NT2/D1 (cell line): ENCODE results near the gene RNF169.

Experiments
- DNase-seq: peaks from one replicate; pipeline ENCODE4 v3.0.0-alpha.2; 2011; ENCODE audit warnings: low read depth, low spot score
- H3K27me3 ChIP-seq: 2 replicates; pipeline ENCODE4 v1.6.0; 2011; ENCODE audit warnings: mild to moderate bottlenecking; ENCODE audit not compliant: insufficient read length, insufficient read depth
- H3K36me3 ChIP-seq: 2 replicates; pipeline ENCODE4 v1.6.1; 2011; ENCODE audit warnings: mild to moderate bottlenecking, low read length, mixed read lengths; ENCODE audit not compliant: insufficient read depth, insufficient read length
- H3K4me1 ChIP-seq: 2 replicates; pipeline ENCODE4 v1.5.1; 2011; ENCODE audit not compliant: insufficient read depth, insufficient read length
- H3K4me3 ChIP-seq: 2 replicates; pipeline ENCODE4 v1.5.1; 2011; ENCODE audit warnings: low read depth; ENCODE audit not compliant: insufficient read length
- H3K9ac ChIP-seq: 2 replicates; pipeline ENCODE4 v1.6.0; 2011; ENCODE audit warnings: low read depth; ENCODE audit not compliant: insufficient read length
- H3K9me3 ChIP-seq: 2 replicates; pipeline ENCODE4 v1.5.1; 2011; ENCODE audit warnings: mild to moderate bottlenecking, low read length; ENCODE audit not compliant: insufficient read depth
- SUZ12 ChIP-seq: IDR thresholded peaks from 2 replicates; pipeline ENCODE4 v1.6.1; 2011; ENCODE audit not compliant: insufficient read length, insufficient read depth; ENCODE audit errors: extremely low read depth
- YY1 ChIP-seq: IDR thresholded peaks from 2 replicates; pipeline ENCODE4 v1.6.1; 2011; ENCODE audit not compliant: insufficient read length, insufficient read depth
- ZNF274 ChIP-seq: IDR thresholded peaks from 2 replicates; pipeline ENCODE4 v1.6.1; 2011; ENCODE audit warnings: mild to moderate bottlenecking, low read depth, low read length

RNF169 gene

DNA sequence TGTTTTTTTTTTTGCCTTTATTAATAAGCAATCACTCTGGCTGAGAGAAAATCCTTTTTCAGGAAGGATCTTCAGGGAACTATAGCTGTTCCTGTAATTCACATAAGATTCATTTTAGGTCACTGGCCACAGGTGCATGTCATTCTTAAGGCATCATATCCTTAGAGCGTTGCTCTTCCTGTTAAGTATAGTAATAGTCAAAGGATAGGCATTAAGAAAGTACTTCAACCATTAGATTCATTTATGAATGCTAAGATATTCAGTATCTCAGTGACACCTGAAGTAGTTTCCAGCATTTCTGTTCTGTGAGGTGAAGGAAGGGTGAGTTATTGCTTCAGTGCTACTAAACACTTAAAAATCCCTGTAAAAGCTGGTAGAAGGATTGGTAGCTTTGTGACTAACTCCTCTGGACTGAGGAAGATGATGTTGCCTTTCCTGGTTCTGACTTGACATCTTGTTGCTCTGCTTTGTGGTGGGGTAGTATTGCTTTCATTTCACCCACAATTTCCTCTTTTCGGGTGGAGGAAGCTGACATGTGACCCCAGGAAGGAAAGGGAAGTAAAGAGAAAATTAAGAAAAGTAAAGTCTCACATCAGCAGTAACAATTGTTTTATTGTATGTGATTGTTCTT is 34.7 kb downstream of the RNF169 start:
- Histone ChIP-seq H3K27me3 (no peaks in the 10 kb centered on the region), H3K4me1 (no peaks in the 10 kb centered on the region), H3K9me3 (no peaks in the 10 kb centered on the region), H3K36me3 (no peaks in the 10 kb centered on the region), H3K9ac (no peak overlapping the region), H3K4me3 (no peak overlapping the region)
- DNase-seq: no peak
- no peak for TF ChIP-seq YY1
- no peak for TF ChIP-seq ZNF274
- no peak for TF ChIP-seq SUZ12

DNA sequence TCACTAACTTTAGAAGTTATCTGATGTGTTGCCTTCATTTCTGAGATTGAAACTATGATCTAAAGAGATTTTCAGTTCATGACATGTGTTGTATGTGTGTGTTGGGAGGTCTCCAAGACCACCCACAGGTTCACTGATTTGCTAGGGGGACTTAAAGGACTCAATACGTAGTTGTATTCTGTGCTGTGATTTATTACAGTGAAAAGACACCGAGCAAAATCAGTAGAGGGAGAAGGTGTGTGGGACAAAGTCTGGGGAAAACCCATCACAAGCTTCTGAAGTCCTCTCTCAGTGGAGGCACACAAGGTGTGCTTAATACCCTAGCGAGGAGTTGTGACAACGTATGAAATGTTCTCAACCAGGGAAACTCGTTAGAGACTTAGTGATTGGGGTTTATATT is 35.6 kb downstream of the RNF169 start:
- DNase-seq: no peak
- no peak overlapping the region for H3K9ac ChIP-seq
- H3K4me1 ChIP-seq: no peaks in the 10 kb centered on the region
- no peaks in the 10 kb centered on the region for H3K9me3 ChIP-seq
- H3K27me3 ChIP-seq: no peaks in the 10 kb centered on the region
- no peak for TF ChIP-seq YY1
- no peak for TF ChIP-seq ZNF274
- TF ChIP-seq SUZ12: no peak
- no peak overlapping the region for H3K4me3 ChIP-seq
- no peaks in the 10 kb centered on the region for H3K36me3 ChIP-seq

- Histone ChIP-seq H3K27me3 (no peaks in the 10 kb centered on the region), H3K36me3 (no peaks in the 10 kb centered on the region), H3K4me3 (no peak overlapping the region), H3K9me3 (no peaks in the 10 kb centered on the region), H3K4me1 (no peaks in the 10 kb centered on the region), H3K9ac (no peak overlapping the region)
- DNase-seq: no peak
- TF ChIP-seq YY1: no peak
- no peak for TF ChIP-seq SUZ12
- no peak for TF ChIP-seq ZNF274
Measured at GRCh38 chr11:74784726-74785125, 36.1 kb downstream of the RNF169 start.

- Histone ChIP-seq H3K27me3 (no peaks in the 10 kb centered on the region), H3K9ac (no peak overlapping the region), H3K36me3 (peaks cover 16% of the 10 kb centered on the region), H3K9me3 (0 out of 2 replicates have a peak, but pooled peaks cover 6% of the 10 kb centered on the region), H3K4me3 (no peak overlapping the region), H3K4me1 (no peaks in the 10 kb centered on the region)
- no peak for TF ChIP-seq SUZ12
- no peak for TF ChIP-seq YY1
- no peak for TF ChIP-seq ZNF274
- no peak for DNase-seq
Measured at GRCh38 chr11:74786574-74786973, 37.9 kb downstream of the RNF169 start.

- no peaks in the 10 kb centered on the region for H3K4me1 ChIP-seq
- H3K36me3 ChIP-seq: peaks cover 28% of the 10 kb centered on the region
- no peak overlapping the region for H3K4me3 ChIP-seq
- no peak for TF ChIP-seq ZNF274
- TF ChIP-seq YY1: no peak
- TF ChIP-seq SUZ12: no peak
- peaks cover 7% of the 10 kb centered on the region for H3K9me3 ChIP-seq
- DNase-seq: no peak
- no peak overlapping the region for H3K9ac ChIP-seq
- H3K27me3 ChIP-seq: no peaks in the 10 kb centered on the region
Measured at GRCh38 chr11:74791333-74792100, 42.9 kb downstream of the RNF169 start.

GRCh38 chr11:74806267-74806666 is 57.6 kb downstream of the RNF169 start:
- Histone ChIP-seq H3K36me3 (peaks cover 5% of the 10 kb centered on the region), H3K9me3 (no peaks in the 10 kb centered on the region), H3K4me3 (no peak overlapping the region), H3K4me1 (no peaks in the 10 kb centered on the region), H3K27me3 (no peaks in the 10 kb centered on the region), H3K9ac (no peak overlapping the region)
- TF ChIP-seq ZNF274: no peak
- no peak for DNase-seq

GRCh38 chr11:74809801-74810200 is 61.2 kb downstream of the RNF169 start:
- TF ChIP-seq ZNF274 (no peak), SUZ12 (no peak), YY1 (no peak)
- Histone ChIP-seq H3K36me3 (peaks cover 5% of the 10 kb centered on the region), H3K9ac (no peak overlapping the region), H3K4me3 (no peak overlapping the region), H3K27me3 (no peaks in the 10 kb centered on the region), H3K4me1 (no peaks in the 10 kb centered on the region), H3K9me3 (no peaks in the 10 kb centered on the region)
- no peak for DNase-seq
